GM12878 (cell line): ENCODE measurements around the gene PTPRN2. TPM values are rescaled to one million over a fixed set of nuclear protein-coding genes. Genes with fewer than 3 reads are reported as not detected.

ENCODE experiments used
- E2F8 ChIP-seq: fragments of 450-650 bp; IDR thresholded peaks from 2 replicates; pipeline ENCODE4 v1.6.1; 2018; ENCODE audit warnings: mild to moderate bottlenecking, low read depth, moderate library complexity; ENCODE audit not compliant: partially characterized antibody
- FOXM1 ChIP-seq: IDR thresholded peaks from 2 replicates; pipeline ENCODE4 v1.6.1; 2012; ENCODE audit warnings: low read depth, mild to moderate bottlenecking, inconsistent platforms, low read length, moderate library complexity
- KDM1A ChIP-seq: fragments of 200-600 bp; sonication (generic); IDR thresholded peaks from 2 replicates; pipeline ENCODE4 v1.6.1; 2016; ENCODE audit warnings: borderline replicate concordance
- MAX ChIP-seq: IDR thresholded peaks from 2 replicates; pipeline ENCODE4 v1.6.1; 2012; ENCODE audit warnings: low read depth, low read length, improper control_type of control experiment
- NR2F1 ChIP-seq: fragments of 450-650 bp; conservative IDR thresholded peaks from 2 replicates; pipeline ENCODE4 v1.6.1; 2017; ENCODE audit warnings: mild to moderate bottlenecking
- ZBED1 ChIP-seq: IDR thresholded peaks from 2 replicates; pipeline ENCODE4 v1.6.1; 2016; ENCODE audit warnings: borderline replicate concordance
- ZNF622 ChIP-seq: fragments of 450-650 bp; IDR thresholded peaks from 2 replicates; pipeline ENCODE4 v1.6.1; 2017; ENCODE audit warnings: mild to moderate bottlenecking, inconsistent platforms
- ZNF687 ChIP-seq: fragments of 450-650 bp; IDR thresholded peaks from 2 replicates; pipeline ENCODE4 v1.6.1; 2017; ENCODE audit warnings: mild to moderate bottlenecking, moderate library complexity
- polyA plus RNA-seq, 11 experiments: library from polyadenylated mRNA; depleted of rRNA in 4 of 11; unstranded in 6 of 11; stranded (reverse) in 5 of 11; fragments of >200 nt; fragmentation: Nextera tagmentation in 4 of 11; fragmentation: Illumina TruSeq in 1 of 11; extraction: Ambion mirVana in 4 of 11; extraction: Trizol in 1 of 11; gene quantifications; 1 replicate in 1 of 11; 2 replicates in 10 of 11; pipeline versions ENCODE4 v1.2.1 to v1.2.3, GENCODE V29; 2011 to 2016; ENCODE audit warnings: inconsistent platforms in 2 of 11, missing spikeins in 2 of 11, low read depth in 1 of 11
- total RNA-seq, 4 experiments: library from RNA; depleted of rRNA in 3 of 4; stranded (reverse); fragments of >200 nt in 3 of 4; fragmentation: Illumina TruSeq in 1 of 4; extraction: Trizol in 1 of 4; gene quantifications; 2 replicates each; pipeline versions ENCODE4 v1.2.1 to v1.2.3, GENCODE V29; 2013 to 2021

PTPRN2 gene
- total and polyA plus RNA-seq, 10 of the 15 experiments (the other 5 are each of a cell fraction or from before 2014, with no cell fraction given), result 5.4 TPM; not detected in 9

GRCh38 chr7:157615852-157616251 is 971.8 kb downstream of the PTPRN2 start (continued):
- TF ChIP-seq ZBED1 (no peak), MAX (no peak), FOXM1 (no peak), E2F8 (no peak), KDM1A (no peak), ZNF687 (no peak), NR2F1 (no peak), ZNF622 (no peak)
